ENCODE results near the gene ZNF236.
"Not testable (repeated sequence)": the region's sequence is repeated elsewhere in the genome, so short reads cannot be mapped to it uniquely, and the experiment has no call there.

ZNF236 gene

DNA sequence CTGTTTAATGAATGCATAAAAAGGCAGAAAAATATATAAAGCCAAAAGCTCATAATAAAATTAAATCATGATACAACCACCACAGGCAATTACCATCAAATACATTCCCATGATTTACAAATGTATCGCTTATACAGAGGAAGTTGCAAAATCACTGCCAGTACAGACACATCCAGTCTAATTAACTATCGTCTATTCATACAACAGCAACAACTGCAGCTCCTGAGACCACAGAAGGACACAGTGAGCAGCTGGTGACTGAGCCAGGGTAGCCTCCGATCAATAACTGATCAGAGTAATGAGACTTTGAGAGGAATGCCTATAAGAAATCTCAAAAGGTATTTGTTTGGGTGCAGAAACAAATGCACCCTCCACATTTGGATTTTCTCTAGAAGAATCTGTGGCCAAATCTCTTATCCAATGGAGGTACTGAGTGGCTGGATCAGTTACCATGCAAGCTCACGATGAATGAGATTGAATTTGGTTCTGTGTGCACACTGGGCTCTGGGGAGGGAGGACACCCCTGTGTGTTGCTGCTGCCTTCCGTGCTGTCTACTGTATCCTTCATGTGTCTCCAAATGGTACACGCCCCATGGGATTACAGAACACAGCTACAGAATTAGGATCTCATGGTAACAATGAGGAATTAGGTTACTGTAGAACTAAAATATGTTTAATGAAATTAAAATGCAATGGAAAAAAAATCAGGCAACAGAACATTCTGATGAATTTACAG lies 190.6 kb downstream of the ZNF236 start:
- no peak for DNase-seq

DNA sequence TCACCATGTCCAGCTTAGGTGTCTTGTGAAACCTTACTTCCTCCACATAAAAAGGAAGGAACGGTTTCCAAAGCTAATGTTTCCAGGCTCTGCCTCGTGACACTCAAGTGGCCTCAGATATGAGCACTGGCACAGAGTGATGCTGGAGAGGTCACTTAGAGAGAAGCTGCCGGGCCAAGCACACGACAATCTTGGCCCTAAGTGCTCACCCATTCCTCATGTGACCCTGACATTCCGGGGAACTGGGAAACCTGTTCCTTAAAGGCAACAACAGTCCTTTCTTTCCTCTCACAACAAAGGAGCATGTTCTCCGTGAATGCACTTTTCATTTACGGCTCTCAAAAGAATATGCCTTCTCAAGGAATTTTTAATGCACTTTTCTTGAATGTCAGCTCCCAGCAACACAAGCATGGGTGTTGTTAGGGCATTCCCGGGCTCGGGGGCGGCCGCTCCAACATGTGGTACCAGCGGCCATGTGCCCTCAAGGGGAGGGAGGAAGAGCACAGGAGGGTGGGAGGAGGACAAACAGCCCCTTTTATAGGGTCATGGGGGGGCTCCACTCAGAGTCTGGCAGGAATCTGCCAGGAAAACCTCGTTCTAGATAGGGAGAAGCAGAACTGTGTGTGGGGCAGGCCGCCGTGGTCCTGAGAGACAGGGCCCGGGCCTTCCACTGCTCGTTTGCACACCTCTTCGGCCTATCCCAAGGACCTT lies 191.6 kb downstream of the ZNF236 start:
- no peak for DNase-seq

DNA sequence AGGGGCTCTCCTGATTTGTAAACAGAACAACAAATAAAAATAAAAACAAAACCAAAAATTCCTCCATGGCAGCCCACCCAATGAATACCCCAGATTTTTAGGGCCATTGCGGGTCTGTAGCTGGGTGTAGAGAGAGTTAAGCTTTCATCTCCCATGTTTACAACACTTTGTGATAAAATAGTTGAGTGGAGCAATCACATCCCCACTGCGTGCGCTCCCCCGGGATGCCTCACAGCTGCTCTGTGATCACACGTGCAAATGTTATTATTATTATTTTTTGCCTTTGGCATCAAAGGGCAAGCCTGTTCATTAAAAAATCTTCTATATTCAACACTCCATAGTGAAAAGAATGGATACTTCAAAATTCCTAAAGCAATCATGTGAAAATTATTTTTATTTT lies 192.2 kb downstream of the ZNF236 start:
- no peak for DNase-seq

DNA sequence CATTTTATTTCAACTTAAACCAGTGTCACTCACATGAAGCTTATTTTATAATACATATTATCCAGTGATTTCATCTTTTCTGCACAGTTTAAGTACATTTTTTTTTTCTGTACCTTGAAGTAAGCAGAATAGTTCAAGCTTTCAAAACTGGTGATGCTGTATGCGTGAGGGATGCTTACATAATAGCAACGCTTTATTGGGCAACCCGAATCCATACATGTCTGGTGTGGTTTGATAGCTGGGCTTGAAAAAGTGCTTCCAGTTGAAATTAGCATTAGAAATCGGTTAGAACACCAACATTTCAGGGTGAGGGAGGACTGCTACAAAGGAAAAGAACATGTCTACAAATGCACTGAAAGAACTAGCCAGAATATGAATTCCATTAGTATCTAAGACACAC lies 192.8 kb downstream of the ZNF236 start:
- no peak for DNase-seq

DNA sequence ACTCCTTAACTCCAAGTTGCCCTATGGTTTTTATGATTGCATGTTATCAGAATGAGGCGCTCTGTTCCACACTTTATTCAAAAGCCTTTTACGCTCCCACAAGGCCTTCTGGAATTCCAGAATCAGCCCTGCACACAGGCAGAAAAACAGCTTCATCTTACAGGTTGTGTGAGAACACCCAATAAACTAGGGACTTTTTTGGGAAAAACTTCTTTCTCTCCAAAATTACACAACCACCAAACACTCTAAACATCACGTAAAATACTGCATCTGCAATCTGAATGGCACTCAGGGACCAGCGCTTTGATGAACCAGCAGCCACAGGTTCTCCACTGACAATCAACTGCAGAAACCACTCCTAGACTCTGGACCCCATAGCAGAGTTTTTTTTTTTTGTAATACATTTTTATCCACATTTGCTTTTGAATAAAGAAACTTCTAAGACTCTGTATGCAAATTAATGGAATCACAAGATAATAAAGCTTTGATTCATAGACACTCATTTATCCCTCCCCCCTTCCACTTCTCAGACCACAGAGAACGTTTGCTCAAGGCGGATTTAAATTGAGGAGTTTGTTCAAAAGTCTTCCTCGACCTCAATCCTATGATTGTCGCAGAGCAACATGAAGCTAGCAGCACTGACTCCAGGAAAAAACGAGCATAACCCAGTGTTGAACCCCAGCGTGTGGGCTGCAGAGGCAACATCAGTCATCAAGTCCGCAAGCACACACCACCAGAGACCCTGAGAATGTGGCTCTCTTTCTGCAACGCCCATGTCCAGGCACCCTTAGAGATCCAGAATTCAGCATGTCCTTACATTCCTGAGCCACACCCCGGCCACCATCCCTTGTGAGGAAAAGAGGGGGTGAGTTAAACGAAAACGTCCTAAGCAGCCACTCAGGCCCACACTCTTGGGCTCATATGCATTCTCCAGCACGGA lies 193.7 kb downstream of the ZNF236 start:
- DNase-seq, result no peak

DNA sequence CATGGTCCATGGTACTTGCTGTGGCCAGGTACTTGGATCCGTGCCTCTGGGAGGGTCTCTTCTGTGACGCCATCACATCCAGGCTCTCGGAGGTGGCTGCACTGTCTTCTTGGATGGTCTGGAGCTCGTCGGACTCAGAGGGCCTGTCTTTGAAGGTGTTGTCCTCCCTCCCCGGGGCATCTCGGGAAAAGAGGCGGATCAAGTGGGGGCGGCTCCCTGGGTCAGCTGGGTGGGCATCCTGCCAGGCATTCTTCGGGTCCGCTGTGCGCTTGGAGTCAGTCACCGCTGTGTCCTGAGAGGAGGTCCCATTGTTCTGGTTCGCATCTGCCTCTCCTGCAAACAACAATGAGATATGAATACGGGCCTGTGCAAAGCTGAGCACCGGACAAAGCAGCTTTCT lies 194.6 kb downstream of the ZNF236 start:
- no peak for DNase-seq

DNA sequence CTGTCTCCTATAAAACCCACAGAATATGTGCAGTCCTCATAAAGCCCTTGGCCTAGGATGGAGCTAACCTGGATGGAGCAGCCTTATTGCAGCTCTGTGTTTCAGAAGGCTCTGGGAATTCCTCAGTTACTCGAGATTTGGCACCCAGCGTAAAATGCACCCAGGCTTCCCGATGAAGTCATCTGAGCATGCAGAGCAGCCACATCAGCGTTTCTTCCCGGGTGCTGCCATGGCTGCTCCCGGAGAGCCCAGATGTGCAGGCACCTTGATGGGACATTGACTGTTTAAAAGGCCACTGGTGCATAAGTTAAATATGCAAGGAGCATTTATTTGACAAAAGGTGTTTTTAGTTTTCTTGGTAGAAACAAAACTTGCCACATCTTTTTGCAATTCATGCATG lies 195.0 kb downstream of the ZNF236 start:
- no peak for DNase-seq

DNA sequence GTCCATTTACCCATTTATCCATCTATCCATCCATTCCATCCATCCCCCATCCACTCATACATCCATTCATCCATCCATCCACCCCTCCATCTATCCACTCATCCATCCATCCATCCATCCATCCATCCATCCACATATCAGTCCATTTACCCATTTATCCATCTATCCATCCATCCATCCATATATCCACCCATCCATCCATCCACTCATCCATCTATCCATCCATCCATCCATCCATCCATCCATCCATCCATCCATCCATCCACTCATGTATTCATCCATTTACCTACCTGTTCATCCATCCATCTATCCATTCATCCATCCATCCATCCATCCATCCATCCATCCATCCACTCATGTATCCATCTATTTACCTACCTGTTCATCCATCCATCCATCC lies 196.3 kb downstream of the ZNF236 start:
- DNase-seq, result not testable (repeated sequence)

DNA sequence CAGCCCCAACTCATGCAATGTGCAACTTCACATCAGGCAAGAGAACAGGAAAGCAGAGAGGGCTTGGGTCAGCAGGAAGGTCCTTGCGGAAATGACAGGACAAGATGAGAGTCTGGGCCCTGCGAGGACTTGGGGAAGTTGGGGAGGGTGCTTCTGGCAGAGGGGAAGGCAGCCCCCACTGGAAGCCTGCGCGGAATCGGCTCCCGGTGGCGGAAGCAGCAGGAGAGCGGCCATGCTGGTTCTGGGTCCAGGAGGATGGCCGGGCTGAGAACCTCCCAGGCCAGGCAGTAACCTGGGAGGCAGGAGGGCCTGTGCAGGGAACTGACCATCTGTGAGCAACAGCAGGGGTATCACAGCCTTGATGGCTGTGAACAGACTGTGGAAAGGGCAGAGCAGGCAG lies 197.3 kb downstream of the ZNF236 start:
- no peak for DNase-seq

All from SHP77 (cell line).